ENCODE measurements around the gene CCNG2.
A peak's percentile ranks its signal among the peaks of the same experiment; 100 is the strongest.
"Not testable (repeated sequence)": the region's sequence is repeated elsewhere in the genome, so short reads cannot be mapped to it uniquely, and the experiment has no call there.

Gene CCNG2, protein sequence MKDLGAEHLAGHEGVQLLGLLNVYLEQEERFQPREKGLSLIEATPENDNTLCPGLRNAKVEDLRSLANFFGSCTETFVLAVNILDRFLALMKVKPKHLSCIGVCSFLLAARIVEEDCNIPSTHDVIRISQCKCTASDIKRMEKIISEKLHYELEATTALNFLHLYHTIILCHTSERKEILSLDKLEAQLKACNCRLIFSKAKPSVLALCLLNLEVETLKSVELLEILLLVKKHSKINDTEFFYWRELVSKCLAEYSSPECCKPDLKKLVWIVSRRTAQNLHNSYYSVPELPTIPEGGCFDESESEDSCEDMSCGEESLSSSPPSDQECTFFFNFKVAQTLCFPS

DNA sequence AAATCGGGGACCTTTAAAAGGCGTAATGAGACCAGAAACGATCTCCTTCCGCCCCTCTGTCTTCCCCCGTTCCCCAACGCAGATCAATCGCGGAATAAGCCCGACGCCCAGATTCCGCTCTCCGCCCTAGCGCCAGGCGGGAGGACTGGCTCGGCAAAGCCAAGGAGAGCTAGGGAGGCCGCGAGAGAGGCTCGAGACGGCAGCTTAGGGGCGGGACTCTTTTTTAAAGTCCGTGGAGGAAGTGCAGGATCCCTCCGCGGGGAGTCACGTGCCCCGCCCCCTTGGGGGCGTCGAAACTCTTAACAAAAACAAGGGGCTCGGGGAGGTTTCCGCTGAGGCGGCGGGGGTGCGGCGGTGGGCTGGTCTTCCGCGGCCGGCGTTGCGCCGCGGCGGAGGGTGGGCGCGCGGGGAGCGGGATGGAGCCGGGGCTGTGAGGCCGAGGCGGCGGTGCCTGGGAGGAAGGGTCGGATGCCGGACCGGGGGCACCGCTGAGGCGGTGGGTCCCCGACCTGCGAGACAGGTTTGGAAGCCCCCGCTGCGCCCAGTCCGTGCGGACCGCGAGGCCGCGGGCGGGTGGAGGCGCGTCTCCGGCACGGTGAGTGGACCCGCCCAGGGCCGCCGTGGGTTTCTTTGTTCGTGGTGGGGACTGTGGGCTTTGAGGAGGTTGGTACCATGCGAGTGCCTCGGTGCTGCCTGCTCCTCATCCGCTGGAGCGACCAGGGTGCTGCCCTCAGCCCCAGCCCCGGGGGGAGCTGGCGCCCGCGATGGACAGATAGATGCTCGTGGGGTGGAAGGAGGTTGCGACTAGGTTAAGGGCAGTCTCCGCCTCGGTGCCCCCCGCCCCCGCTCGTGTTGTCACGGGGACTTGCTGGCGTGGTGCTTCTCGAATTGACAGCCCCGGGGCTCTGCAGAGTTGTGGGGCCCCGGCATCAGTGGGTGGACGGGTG is at the start of gene CCNG2:
Gene CCNG2 (plus strand): TSS at position 296 of the 947 bp plus-strand sequence. CDS start 1,326 bp downstream, outside the sequence.
- peak in 1 of 2 experiments; percentile 92 for DNase-seq

GRCh38 chr4:77110730-77111129 is 46.3 kb upstream of the CCNG2 start:
- DNase-seq: no peak

DNA sequence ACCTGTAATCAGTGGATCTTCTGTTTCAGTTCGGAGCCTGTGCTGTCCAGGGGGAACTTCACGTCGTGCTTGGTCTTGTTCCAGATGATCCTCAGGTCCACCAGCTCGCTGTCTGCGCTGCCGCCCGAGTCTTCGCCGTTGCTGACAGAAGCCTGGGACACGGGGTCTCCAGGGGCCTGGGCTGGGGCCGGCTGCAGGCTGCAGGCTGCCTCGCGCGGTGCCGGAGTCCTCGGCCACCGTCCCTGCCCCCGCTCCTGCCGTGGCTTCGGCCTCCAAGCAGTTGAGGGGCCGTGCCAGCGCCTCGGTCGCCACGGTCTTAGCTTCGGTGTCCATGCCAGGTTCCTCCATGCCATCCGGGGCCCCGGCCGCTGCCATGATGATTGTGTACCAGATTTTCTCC is 43.9 kb upstream of the CCNG2 start:
- no peak for DNase-seq

DNA sequence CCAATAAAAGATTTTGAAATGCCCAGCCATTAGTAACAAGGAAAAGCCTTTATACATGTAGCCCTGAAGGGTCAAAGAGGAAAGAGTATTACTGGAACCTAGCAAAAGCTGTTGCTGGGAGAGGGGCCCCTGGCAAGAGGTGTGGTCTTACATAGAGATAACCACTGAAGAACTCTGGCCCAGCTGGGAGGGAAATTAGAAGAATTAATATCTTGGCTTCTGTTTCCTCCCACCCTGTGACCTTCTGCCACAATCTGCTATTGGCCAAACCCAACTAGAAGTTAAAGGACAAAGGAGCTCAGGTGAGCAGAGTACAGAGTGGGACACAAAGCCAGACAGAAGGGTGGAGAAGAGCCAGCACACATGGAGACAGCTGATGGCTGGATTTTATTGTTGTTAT is 39.3 kb upstream of the CCNG2 start:
- no peak for DNase-seq

DNA sequence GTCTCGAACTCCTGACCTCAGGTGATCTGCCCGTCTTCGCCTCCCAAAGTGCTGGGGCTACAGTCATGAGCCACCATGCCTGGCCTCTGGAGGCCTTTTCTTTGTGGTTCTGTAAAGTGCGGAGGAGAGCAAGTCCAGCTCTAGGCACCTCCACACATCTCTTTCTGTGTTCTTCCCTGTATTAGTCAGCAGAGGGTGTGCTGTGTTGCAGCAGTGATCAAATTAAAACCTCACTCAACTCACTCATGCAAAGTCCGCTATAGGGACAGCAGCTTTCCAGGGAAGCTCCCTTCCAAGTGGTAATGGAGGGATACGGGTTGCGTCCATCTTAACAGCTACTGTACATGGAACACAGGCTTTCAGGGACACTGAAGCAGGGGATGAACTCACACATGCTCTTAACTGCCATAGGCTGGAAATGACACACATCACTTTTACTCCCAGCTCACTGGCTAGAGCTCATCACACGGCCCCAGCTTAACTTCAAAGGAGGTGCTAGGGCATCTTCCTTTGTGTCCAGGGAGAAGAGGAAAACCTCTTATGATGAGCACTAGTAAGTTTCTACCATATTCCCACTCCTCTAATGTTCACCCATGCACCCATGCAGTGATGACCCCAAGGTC is 36.0 kb upstream of the CCNG2 start:
- no peak for DNase-seq

- DNase-seq: no peak
These were observed 35.2 kb upstream of the CCNG2 start for GRCh38 chr4:77121736-77122240.

GRCh38 chr4:77122656-77123055 is 34.4 kb upstream of the CCNG2 start:
- DNase-seq: no peak

DNA sequence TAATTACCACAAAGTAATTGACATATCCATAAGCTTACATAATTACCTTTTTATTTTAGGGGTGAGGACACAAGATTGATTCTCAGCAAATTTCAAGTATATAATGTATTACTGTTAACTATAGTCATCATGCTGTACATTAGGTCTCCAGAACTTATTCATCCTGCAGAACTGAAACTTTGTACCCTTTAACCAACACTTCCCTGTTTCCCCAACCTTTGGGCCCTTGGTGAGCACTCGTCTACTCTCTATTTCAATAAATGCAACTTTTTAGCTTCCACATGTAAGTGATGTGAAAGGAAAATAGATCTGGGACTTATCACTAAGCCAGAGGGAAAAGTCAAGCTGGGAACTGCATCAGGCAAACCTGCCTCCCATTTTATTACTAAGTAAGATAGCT is 33.6 kb upstream of the CCNG2 start:
- no peak for DNase-seq

DNA sequence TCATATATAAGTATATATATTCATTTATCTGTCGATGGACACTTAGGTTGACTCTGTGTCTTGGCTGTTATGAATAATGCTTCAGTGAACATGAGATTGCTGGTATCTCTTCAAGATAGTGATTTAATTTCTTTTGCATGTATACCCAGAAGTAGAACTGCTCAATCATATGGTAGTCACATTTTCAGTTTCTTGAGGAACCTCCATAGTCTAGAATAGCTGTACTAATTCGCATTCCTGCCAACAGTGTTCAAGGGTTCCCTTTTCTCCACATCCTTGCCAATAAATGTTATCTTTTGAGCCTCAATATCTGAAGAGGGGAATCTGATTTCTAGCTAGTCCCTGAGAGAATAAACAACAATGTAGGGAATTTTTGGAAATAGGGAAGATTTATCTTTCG is 32.4 kb upstream of the CCNG2 start:
- DNase-seq: no peak

DNA sequence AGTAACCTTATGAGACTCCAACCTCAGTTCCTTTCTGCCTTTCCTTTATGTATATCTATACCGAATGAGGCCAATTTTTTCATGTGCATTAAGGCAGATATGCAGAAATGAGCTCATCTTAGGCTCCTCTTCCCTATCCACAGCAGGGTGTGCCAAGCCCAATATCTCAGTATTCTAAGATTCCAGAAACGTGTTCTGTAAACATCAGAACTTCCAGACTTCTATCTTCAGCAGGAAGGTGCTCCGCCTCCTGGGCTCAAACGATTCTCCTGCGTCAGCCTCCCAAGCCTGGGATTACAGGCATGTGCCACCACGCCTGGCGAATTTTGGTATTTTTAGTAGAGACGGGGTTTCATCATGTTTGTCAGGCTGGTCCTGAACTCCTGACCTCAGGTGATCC is 31.0 kb upstream of the CCNG2 start:
- DNase-seq: no peak

DNA sequence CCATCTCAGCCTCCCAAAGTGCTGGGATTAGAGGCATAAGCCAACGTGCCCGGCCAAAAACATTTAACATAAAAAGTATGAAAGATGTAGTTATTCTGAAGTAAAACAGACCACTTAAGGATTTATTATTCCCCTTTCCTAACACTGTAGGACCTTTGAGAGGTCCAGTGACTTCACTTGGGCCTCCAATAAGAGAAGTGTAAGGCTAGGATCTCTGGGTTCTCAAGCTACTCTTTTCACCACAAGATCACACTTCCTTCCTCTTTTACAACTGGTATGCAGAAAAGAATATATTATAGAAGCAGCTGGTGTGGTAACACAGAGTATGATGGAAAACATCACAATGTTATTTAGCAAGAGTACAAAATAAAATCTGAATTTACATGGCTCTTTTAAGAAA is 30.2 kb upstream of the CCNG2 start:
- no peak for DNase-seq

GRCh38 chr4:77127215-77127614 is 29.8 kb upstream of the CCNG2 start:
- DNase-seq: no peak

- DNase-seq: no peak
These were observed 29.0 kb upstream of the CCNG2 start for GRCh38 chr4:77127837-77128621.

- peak in 1 of 2 experiments; percentile 44 for DNase-seq
These were observed 24.2 kb upstream of the CCNG2 start for GRCh38 chr4:77132652-77133312.

DNA sequence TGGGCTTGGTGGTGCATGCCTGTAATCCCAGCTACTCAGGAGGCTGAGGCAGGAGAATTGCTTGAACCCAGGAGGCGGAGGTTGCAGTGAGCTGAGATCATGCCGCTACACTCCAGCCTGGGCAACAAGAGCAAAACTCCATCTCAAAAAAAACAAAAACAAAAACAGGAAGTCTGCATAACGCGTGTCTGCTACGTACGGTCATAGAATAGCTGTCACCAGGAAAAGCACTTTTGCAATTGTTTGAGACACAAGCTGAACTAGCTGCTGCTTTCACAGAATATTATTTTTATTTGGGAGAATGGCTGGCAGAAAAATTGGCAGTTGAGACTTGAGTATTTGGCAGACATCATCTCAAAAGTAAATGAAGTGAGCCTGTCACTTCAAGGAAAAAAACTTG is 19.6 kb upstream of the CCNG2 start:
- not testable (repeated sequence) for DNase-seq

DNA sequence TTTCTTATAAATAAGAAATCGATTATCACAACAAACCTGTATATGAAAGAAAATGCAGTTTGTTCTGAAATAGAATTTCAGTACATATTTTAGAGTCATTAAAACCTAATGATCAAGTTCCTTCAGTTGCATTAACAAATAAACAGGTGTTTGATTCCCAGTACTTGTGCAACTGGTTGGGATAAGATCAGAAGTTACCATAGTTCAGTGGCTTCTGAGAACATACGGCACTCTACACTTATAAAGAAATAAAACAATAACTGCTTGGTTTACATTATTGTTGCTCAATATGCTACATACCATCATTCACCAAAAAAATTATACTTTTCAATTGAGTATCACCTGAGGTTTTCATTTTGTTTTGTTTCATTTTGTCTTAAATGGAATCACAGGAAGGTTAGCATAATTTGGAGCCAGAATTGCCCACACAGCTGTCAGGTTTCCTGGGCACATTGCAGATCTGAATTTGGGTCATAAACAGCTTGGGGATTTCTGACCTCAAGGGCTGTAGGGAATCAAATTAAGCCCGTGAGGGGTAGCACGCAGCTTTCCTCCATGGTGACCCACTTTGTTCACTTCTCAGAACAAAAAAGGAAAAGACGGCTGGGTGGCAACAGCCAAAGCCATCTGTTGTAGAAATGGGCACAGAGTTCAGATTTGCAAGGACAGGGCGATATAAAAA is 14.9 kb upstream of the CCNG2 start:
- DNase-seq: no peak

DNA sequence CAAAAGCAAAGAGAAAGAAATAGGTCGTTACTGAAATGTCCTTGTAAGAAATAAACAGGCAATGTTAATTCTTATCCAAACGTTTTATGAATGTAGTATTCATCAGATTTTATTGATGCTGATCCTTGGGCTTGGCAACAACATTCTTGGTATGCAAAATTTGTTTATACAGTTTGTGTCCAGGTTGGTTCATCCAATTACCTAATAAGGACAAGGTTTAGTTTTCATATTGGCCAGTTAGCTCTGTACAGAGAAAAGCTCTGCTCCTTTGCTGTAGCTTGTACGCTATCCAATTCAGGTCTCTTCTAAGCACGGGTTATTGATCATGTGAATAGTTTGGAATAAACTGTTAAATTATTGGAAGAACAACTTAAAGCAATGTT is 14.4 kb upstream of the CCNG2 start:
- no peak for DNase-seq

DNA sequence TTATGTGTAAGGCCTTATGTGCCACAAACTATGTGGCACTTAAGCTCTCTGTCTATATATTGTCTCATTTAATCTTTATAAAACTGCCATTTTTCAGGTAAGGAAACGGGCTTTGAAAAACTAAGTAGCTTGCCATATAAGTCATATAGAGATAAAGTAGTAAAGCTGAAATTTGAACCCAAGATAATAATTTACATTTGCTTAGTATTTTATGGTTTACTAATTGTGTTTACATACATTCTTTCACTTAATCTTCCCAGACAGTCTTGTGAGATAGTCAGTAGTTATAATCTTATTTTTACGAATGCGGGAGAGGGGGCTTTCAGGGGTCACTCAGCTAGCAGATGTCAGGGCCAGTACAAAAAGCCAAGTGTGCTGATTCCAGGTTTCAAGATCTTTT is 13.9 kb upstream of the CCNG2 start:
- DNase-seq: no peak

DNA sequence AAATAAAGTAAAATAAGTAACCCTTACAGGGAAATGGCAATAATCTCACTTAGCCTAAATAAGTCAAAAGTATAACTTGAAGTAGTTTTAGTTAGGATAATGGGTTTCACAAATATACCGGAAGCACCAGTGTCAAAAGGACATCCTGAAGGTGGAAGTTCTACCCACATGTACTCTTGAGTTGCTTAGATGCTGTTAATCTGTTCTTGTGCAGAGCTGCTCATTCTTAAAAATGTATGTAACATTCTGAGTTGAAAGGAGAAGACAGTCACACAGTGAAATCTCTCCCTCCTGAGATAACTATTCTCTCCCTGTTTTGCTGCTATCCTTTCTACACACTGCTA is 11.2 kb upstream of the CCNG2 start:
- DNase-seq: no peak

DNA sequence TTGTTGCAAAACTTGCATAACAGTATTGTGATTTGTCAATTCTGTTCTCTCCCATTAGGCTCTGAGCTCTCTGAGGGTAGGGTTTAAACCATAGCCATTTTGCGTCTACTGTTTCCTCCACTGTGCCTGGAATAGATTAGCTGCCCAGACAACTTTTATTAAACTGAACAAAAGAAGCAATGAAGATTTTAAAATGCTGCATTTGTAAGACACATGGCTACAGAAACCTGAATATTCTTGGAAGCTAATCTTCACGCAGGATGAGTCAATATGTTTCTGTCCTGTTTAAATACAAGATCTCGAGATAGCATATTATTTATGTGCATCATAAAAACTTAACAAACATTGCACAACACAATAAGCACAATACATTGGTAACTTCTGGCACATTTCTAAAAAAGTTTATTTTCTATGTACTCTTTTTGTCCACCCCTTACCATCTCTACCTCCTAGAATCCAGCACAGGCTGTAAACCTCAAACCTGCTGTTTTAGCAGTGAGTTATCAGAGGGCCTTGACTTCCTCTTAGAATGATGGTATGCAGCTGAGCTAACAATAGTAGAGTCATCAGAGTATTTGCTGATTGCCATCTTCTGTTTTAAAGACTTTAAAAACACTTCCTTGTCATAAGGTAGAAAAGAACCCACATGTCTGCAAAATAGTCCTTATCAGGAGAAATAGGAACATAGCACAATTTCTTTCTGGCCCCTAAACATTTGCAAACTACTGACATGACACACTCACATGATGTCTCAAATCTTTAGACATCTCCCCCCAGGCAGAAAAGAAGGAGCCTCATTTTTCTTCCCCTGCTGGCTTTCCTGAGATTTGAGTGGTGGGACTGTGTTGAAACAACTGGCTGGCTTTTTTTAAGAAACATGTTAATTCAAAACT is 10.6 kb upstream of the CCNG2 start:
- no peak for DNase-seq
